ENCODE measurements around the gene PJA1.

Gene PJA1

DNA sequence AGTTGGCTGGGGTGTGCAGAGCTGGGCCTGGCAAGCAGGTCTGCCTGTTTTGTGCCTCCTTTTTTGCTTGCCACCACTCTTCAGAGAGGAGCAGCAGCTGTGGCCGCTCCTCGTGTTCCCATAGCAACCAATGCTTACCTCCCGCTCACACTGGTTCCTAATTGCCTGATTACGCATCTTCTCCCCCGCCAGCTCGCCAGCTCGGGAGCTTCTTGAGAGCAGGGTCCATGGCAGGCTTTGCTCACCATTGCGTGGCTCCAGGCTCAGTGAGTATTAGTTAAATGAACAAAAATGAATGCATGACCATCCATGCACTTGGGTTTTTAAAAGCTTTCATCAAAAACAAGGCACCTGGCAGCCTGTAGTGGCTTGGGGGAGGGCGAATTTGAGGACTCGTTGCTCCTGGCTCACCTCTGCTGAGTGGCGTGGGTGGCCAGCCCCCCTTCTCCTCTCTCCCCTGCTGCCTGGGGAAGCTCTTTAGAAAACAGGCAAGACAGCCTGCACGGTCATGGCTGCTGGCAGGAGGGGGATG lies 14.2 kb upstream of the PJA1 start:
- TF ChIP-seq, protein P1, sequence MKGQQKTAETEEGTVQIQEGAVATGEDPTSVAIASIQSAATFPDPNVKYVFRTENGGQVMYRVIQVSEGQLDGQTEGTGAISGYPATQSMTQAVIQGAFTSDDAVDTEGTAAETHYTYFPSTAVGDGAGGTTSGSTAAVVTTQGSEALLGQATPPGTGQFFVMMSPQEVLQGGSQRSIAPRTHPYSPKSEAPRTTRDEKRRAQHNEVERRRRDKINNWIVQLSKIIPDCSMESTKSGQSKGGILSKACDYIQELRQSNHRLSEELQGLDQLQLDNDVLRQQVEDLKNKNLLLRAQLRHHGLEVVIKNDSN (IDR thresholded peaks at IDR 0.05): no peak
- TF ChIP-seq, protein P2, sequence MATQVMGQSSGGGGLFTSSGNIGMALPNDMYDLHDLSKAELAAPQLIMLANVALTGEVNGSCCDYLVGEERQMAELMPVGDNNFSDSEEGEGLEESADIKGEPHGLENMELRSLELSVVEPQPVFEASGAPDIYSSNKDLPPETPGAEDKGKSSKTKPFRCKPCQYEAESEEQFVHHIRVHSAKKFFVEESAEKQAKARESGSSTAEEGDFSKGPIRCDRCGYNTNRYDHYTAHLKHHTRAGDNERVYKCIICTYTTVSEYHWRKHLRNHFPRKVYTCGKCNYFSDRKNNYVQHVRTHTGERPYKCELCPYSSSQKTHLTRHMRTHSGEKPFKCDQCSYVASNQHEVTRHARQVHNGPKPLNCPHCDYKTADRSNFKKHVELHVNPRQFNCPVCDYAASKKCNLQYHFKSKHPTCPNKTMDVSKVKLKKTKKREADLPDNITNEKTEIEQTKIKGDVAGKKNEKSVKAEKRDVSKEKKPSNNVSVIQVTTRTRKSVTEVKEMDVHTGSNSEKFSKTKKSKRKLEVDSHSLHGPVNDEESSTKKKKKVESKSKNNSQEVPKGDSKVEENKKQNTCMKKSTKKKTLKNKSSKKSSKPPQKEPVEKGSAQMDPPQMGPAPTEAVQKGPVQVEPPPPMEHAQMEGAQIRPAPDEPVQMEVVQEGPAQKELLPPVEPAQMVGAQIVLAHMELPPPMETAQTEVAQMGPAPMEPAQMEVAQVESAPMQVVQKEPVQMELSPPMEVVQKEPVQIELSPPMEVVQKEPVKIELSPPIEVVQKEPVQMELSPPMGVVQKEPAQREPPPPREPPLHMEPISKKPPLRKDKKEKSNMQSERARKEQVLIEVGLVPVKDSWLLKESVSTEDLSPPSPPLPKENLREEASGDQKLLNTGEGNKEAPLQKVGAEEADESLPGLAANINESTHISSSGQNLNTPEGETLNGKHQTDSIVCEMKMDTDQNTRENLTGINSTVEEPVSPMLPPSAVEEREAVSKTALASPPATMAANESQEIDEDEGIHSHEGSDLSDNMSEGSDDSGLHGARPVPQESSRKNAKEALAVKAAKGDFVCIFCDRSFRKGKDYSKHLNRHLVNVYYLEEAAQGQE (IDR thresholded peaks at IDR 0.05; ENCODE audit: low read depth): no peak
- TF ChIP-seq RAD21 (IDR thresholded peaks at IDR 0.05; ENCODE audit: low read depth): no peak
- no peak for TF ChIP-seq FOXM1 (IDR thresholded peaks at IDR 0.05; ENCODE audit: borderline replicate concordance, low read depth)
- TF ChIP-seq, protein P3, sequence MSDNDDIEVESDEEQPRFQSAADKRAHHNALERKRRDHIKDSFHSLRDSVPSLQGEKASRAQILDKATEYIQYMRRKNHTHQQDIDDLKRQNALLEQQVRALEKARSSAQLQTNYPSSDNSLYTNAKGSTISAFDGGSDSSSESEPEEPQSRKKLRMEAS (IDR thresholded peaks at IDR 0.05): no peak
- TF ChIP-seq YY1 (IDR thresholded peaks at IDR 0.05; ENCODE audit: low read depth): no peak
- no peak for TF ChIP-seq NFIC (IDR thresholded peaks at IDR 0.05)
- TF ChIP-seq CREB1 (IDR thresholded peaks at IDR 0.05; ENCODE audit: low read depth): no peak
- no peak for TF ChIP-seq ZBTB7A (IDR thresholded peaks at IDR 0.05; ENCODE audit: low read depth)
- no peak for TF ChIP-seq TCF12 (IDR thresholded peaks at IDR 0.05; ENCODE audit: low read depth)

DNA sequence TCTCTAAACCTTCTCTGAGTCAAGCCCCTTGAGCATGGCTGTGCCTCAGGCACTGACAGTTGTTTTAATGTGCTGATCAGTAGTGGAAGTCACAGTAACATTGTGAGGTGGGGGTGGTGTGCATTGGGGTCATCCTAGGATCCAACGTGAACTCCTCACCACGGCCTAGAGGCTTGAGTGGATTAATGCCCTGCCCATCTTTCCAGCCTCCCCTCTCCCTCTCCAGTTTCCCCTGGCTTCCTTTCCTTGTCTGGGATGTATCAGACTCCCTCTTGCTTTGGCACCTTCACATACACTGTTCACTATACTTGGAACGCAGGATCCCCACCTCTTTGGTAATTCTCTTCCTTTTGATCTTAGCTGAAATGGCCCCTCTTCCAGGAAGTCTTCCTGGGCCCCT lies 13.3 kb upstream of the PJA1 start:
- TF ChIP-seq, protein P2 (IDR thresholded peaks at IDR 0.05; ENCODE audit: low read depth): no peak
- no peak for TF ChIP-seq TCF12 (IDR thresholded peaks at IDR 0.05; ENCODE audit: low read depth)
- TF ChIP-seq EP300 (IDR thresholded peaks at IDR 0.05; ENCODE audit: borderline replicate concordance): no peak
- TF ChIP-seq EGR1 (IDR thresholded peaks at IDR 0.05): no peak
- TF ChIP-seq YY1 (IDR thresholded peaks at IDR 0.05; ENCODE audit: low read depth): no peak
- TF ChIP-seq, protein P3 (IDR thresholded peaks at IDR 0.05): no peak
- no peak for TF ChIP-seq TEAD4 (IDR thresholded peaks at IDR 0.05)
- TF ChIP-seq RAD21 (IDR thresholded peaks at IDR 0.05; ENCODE audit: low read depth): no peak
- TF ChIP-seq TAF1 (IDR thresholded peaks at IDR 0.05; ENCODE audit: low read depth): no peak
- no peak for TF ChIP-seq CREB1 (IDR thresholded peaks at IDR 0.05; ENCODE audit: low read depth)
- no peak for TF ChIP-seq CEBPB (IDR thresholded peaks at IDR 0.05)
- no peak for TF ChIP-seq FOXM1 (IDR thresholded peaks at IDR 0.05; ENCODE audit: borderline replicate concordance, low read depth)
- TF ChIP-seq, protein P1 (IDR thresholded peaks at IDR 0.05): no peak
- TF ChIP-seq ZBTB7A (IDR thresholded peaks at IDR 0.05; ENCODE audit: low read depth): no peak
- TF ChIP-seq NFIC (IDR thresholded peaks at IDR 0.05): no peak

DNA sequence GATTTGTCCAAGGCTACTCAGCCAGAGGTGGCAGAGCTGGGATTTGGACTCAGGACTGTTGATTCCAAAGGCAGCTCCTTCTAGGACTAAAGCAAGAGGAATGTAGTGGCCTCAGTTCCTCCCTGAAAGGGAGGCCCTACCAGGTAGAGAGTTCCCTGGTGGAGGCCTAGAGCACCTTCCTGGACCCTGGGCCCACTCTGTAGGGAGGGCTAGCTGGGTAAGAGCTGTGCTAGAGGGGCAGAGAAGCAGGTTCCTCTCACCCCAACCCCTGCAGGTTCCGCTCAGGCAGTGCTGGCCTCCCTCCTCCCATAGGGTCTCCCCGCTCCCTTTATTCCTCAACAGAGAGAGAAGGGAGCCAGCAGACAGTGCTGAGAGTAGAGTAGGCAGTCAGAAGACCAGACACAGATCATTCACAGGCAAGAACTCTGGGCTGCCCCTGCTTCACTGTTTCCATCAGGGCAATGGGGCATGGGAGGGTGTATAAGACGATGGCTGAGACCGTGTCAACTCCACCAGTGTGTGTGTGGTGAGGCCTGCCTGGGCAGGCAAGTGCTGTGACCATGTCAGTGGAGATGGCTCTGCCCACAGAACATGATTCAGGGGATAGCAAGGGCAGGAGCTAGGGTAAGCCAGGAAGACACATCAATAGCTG lies 12.4 kb upstream of the PJA1 start:
- TF ChIP-seq YY1 (IDR thresholded peaks at IDR 0.05; ENCODE audit: low read depth): no peak
- TF ChIP-seq, protein P3 (IDR thresholded peaks at IDR 0.05): no peak
- TF ChIP-seq RAD21 (IDR thresholded peaks at IDR 0.05; ENCODE audit: low read depth): no peak
- no peak for TF ChIP-seq NFIC (IDR thresholded peaks at IDR 0.05)
- TF ChIP-seq CREB1 (IDR thresholded peaks at IDR 0.05; ENCODE audit: low read depth): no peak
- TF ChIP-seq FOXM1 (IDR thresholded peaks at IDR 0.05; ENCODE audit: borderline replicate concordance, low read depth): no peak
- no peak for TF ChIP-seq TCF12 (IDR thresholded peaks at IDR 0.05; ENCODE audit: low read depth)
- TF ChIP-seq TAF1 (IDR thresholded peaks at IDR 0.05; ENCODE audit: low read depth): no peak
- TF ChIP-seq ZBTB7A (IDR thresholded peaks at IDR 0.05; ENCODE audit: low read depth): no peak
- TF ChIP-seq EGR1 (IDR thresholded peaks at IDR 0.05): no peak
- no peak for TF ChIP-seq EP300 (IDR thresholded peaks at IDR 0.05; ENCODE audit: borderline replicate concordance)
- no peak for TF ChIP-seq TEAD4 (IDR thresholded peaks at IDR 0.05)
- TF ChIP-seq, protein P1 (IDR thresholded peaks at IDR 0.05): no peak

DNA sequence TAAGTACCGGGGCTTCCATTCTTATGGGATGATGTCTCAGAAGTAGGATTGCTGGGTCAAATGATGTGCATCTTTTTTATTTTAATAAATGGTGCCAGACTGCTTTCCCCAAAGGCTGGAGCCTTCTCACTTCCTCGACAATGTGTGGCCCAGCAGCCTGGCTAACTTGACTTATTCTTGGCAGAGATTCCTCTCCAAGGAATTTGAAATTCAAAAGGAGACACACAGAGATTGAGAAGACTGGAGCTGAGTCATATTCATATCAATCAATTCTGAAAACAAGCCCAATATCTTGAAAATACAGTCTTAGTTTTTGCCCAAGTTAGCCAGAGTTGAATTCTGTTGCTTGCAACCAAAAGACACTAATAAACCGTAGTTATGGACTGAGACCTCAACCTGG lies 10.8 kb upstream of the PJA1 start:
- TF ChIP-seq FOXM1 (IDR thresholded peaks at IDR 0.05; ENCODE audit: borderline replicate concordance, low read depth) (no peak), TCF12 (IDR thresholded peaks at IDR 0.05; ENCODE audit: low read depth) (no peak), CEBPB (IDR thresholded peaks at IDR 0.05) (no peak), YY1 (IDR thresholded peaks at IDR 0.05; ENCODE audit: low read depth) (no peak), NFIC (IDR thresholded peaks at IDR 0.05) (no peak), EP300 (IDR thresholded peaks at IDR 0.05; ENCODE audit: borderline replicate concordance) (no peak), ZBTB7A (IDR thresholded peaks at IDR 0.05; ENCODE audit: low read depth) (no peak), CREB1 (IDR thresholded peaks at IDR 0.05; ENCODE audit: low read depth) (no peak), TEAD4 (IDR thresholded peaks at IDR 0.05) (no peak)
- TF ChIP-seq, protein P2 (IDR thresholded peaks at IDR 0.05; ENCODE audit: low read depth): no peak
- TF ChIP-seq, protein P3 (IDR thresholded peaks at IDR 0.05): no peak
